IgD-negative memory B cell (primary cell): Measurements from ENCODE around the gene RIMBP2. TPM values are rescaled to one million over a fixed set of nuclear protein-coding genes. Genes with fewer than 3 reads are reported as not detected.

Experiments used
- H3K27ac Mint-ChIP-seq, 3 donors: one replicate each; pipeline ENCODE4 v1.8.0; 2020 to 2022; ENCODE audit warnings: mild to moderate bottlenecking in 3 of 3, mixed read lengths in 3 of 3, moderate library complexity in 1 of 3
- H3K27me3 Mint-ChIP-seq: one replicate; pipeline ENCODE4 v1.8.0; 2021; ENCODE audit warnings: mixed read lengths
- H3K36me3 Mint-ChIP-seq: one replicate; pipeline ENCODE4 v1.8.0; 2020; ENCODE audit warnings: mild to moderate bottlenecking, mixed read lengths
- H3K4me1 Mint-ChIP-seq, 3 donors: one replicate each; pipeline ENCODE4 v1.8.0; 2020 to 2022; ENCODE audit warnings: mixed read lengths in 3 of 3, mild to moderate bottlenecking in 1 of 3
- H3K4me3 Mint-ChIP-seq, 4 donors: one replicate each; pipeline ENCODE4 v1.8.0; 2020 to 2022; ENCODE audit warnings: mild to moderate bottlenecking in 4 of 4, mixed read lengths in 4 of 4, moderate library complexity in 3 of 4
- H3K9me3 Mint-ChIP-seq, 3 donors: one replicate each; pipeline ENCODE4 v1.8.0; 2020 to 2021; ENCODE audit warnings: mixed read lengths in 3 of 3, mild to moderate bottlenecking in 1 of 3
- polyA plus RNA-seq: library from polyadenylated mRNA; unstranded; fragments of 300-500 nt; fragmentation: Illumina TruSeq; gene quantifications from one replicate; pipeline ENCODE4 v1.2.3, GENCODE V29; 2021

The RIMBP2 gene
- polyA plus RNA-seq, 1 donor from 2014 or later = not detected

DNA sequence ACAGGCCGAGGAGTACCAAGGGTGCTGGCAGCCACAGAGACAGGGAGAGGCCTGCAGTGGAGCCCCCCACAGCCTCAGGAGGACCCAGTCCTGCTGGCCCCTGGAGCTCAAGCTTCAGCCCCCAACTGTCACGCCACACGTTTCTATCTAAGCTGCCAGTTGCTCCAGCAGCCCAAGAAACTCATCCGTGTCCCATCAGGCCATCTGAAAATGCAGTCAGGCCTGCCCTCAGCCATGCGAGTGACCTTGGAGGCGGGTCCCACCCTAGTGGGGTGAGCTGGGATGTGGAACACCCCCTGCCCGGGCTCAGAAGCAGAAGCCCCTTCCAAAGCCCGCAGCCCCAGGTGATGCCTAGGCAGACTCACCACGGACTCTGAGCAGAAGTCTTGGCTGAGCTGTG, 158.9 kb downstream of the RIMBP2 start:
- no peak overlapping the region for H3K4me3 Mint-ChIP-seq
- no peak overlapping the region for H3K27ac Mint-ChIP-seq
- H3K9me3 Mint-ChIP-seq = peaks cover 0 to 8% (median 4%) of the 10 kb centered on the region in 3 donors
- no peaks in the 10 kb centered on the region for H3K27me3 Mint-ChIP-seq
- H3K4me1 Mint-ChIP-seq = no peaks in the 10 kb centered on the region
- peaks cover 1% of the 10 kb centered on the region for H3K36me3 Mint-ChIP-seq

DNA sequence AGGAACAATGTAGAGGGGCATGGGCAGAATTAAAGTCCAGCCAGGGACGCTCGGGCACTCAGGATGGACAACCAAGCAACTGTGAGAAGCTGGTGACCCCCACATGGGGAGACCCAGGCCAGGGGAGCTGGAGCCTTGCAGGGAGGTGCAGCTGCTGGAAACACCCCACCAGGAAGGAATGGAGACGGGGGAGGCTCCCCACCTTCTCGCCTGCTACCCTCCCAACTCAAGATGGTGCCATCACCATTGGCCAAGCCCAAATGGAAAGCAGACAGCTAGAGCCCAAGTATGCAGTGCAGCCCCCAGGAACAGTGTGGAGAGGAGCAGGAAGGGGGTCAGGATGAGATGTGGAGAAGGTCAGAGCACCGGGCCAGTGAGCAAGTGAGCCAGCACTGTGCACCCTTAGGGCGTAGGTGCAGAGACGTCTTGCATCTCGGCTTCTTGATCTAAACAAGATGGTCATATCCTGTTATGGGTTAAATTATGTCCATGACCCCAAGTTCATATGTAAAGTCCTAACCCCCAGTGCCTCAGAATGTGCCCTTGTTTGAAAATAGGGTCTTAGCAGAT, 159.5 kb downstream of the RIMBP2 start:
- no peaks in the 10 kb centered on the region for H3K4me1 Mint-ChIP-seq

DNA sequence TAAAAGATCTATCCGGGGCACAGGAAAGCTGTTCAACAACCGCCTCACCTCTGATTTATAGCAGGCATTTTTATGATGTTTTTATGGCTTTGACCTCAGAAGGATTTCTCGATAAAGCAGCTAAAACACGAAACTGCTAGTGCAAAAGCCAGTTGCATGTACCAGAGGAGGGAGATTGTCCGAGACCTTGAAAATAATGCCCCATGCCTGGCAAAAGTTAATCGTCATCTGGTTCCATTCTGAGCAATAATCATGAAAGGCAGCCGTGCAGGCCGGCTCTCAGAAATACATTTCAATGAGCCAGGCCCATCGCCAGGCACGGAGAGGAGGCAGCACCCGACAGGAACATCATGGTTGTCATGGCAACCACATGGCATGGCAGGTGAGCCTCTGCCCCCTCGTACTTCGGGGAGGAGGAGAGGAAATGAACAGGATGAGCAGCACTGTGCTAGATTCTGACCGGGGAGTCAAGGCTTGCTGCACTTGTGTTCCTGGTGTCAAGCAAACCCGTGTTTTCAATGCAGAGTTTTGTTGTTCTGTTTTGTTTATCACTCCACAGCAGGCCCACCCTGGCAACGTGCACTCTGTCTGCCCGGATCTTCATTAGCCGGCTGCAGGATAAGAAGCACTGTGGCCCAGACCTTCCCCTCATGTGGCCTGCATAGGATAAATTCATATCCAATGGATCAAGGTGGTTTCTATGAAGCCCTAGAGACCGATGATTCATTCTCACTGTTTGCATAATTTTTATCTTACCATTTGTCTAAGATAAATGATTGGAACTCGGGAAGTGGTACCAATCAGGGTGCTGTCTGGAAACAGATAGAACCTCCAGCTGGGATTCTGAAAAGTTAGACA, 160.2 kb downstream of the RIMBP2 start:
- Mint-ChIP-seq H3K4me1 (no peaks in the 10 kb centered on the region), H3K27ac (no peak overlapping the region), H3K27me3 (no peaks in the 10 kb centered on the region), H3K9me3 (peaks cover 0 to 8% (median 4%) of the 10 kb centered on the region in 3 donors), H3K36me3 (peaks cover 1% of the 10 kb centered on the region), H3K4me3 (no peak overlapping the region)

More for the DNA sequence above, 159.5 kb downstream of the RIMBP2 start:
- no peak overlapping the region for H3K4me3 Mint-ChIP-seq
- no peaks in the 10 kb centered on the region for H3K27me3 Mint-ChIP-seq
- no peak overlapping the region for H3K27ac Mint-ChIP-seq
- peaks cover 1% of the 10 kb centered on the region for H3K36me3 Mint-ChIP-seq
- peaks cover 0 to 8% (median 4%) of the 10 kb centered on the region in 3 donors for H3K9me3 Mint-ChIP-seq

DNA sequence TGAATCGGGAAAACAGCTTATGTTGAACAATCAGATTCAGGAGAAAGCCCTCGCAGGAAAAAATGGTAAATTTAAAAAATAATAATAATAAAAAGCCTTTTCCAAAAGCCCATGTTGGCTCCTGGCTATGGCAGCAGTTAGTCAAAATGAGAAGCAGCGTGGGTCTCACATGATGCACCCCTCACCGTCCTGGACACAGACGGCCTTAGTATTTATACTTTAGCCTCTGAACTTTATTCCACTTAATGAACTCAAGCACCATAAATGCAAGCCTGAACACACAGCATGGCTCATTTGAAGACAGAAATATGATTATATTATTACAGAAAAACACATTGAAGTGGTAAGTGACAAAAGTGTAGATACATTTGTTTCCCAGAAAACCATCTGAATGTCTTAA, 160.9 kb downstream of the RIMBP2 start:
- Mint-ChIP-seq H3K4me1 (no peaks in the 10 kb centered on the region), H3K4me3 (no peak overlapping the region), H3K27ac (no peak overlapping the region), H3K9me3 (peaks cover 0 to 4% (median 3%) of the 10 kb centered on the region in 3 donors), H3K27me3 (no peaks in the 10 kb centered on the region), H3K36me3 (peaks cover 1% of the 10 kb centered on the region)

GRCh38 chr12:130552483-130552996, 163.6 kb downstream of the RIMBP2 start:
- Mint-ChIP-seq H3K27me3 (no peaks in the 10 kb centered on the region), H3K4me3 (peak overlapping the region in 1 of 4 donors; percentile 12), H3K27ac (no peak overlapping the region), H3K9me3 (peaks cover 0 to 4% (median 3%) of the 10 kb centered on the region in 3 donors), H3K4me1 (no peaks in the 10 kb centered on the region), H3K36me3 (peaks cover 1% of the 10 kb centered on the region)

DNA sequence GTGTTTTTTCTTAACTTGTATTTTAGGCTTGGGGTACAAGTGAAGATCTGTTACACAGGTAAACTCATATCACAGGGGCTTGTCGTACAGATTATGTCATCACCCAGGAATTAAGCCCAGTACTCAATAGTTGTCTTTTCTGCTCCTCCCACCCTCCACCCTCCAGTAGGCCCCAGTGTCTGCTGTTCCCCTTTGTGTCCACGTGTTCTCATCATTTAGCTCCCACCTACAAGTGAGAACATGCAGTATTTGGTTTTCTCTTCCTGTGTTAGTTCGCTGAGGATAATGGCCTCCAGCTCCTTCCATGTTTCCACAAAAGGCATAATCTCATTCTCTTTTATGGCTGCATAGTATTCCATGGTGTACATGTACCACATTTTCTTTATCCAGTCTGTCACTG, 166.7 kb downstream of the RIMBP2 start:
- H3K9me3 Mint-ChIP-seq = peaks cover 0 to 4% (median 3%) of the 10 kb centered on the region in 3 donors
- no peak overlapping the region for H3K4me3 Mint-ChIP-seq
- H3K27me3 Mint-ChIP-seq = no peaks in the 10 kb centered on the region
- no peaks in the 10 kb centered on the region for H3K4me1 Mint-ChIP-seq
- H3K27ac Mint-ChIP-seq = no peak overlapping the region
- peaks cover 1% of the 10 kb centered on the region for H3K36me3 Mint-ChIP-seq

- no peaks in the 10 kb centered on the region for H3K4me1 Mint-ChIP-seq
- H3K4me3 Mint-ChIP-seq = no peak overlapping the region
- H3K27me3 Mint-ChIP-seq = no peaks in the 10 kb centered on the region
- no peak overlapping the region for H3K27ac Mint-ChIP-seq
- peaks cover 3 to 8% (median 4%) of the 10 kb centered on the region in 3 donors for H3K9me3 Mint-ChIP-seq
- no peaks in the 10 kb centered on the region for H3K36me3 Mint-ChIP-seq
These were observed 168.5 kb downstream of the RIMBP2 start for GRCh38 chr12:130547480-130548155.

DNA sequence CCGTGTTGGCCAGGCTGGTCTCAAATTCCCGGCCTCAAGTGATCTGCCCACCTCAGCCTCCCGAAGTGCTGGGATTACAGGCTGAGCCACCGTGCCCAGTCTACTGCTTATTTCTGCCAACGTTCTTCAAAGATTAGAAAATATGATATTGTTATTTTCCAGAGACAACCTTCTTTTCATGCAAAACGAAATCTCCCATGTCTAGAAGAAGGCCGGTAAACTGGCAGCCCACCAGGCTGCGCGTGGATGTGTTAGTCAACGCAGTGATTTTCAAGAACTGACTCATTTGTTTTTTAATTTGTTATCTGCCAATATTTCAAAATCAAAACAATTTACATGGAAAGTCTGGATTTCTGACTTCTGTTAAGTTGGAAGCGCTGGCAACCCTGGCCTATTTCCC, 169.6 kb downstream of the RIMBP2 start:
- Mint-ChIP-seq H3K9me3 (peaks cover 2 to 8% (median 6%) of the 10 kb centered on the region in 3 donors), H3K4me1 (no peaks in the 10 kb centered on the region), H3K36me3 (no peaks in the 10 kb centered on the region), H3K27me3 (no peaks in the 10 kb centered on the region), H3K4me3 (no peak overlapping the region), H3K27ac (no peak overlapping the region)

- no peaks in the 10 kb centered on the region for H3K27me3 Mint-ChIP-seq
- peaks cover 2 to 11% (median 8%) of the 10 kb centered on the region in 3 donors for H3K9me3 Mint-ChIP-seq
- no peak overlapping the region for H3K4me3 Mint-ChIP-seq
- H3K36me3 Mint-ChIP-seq = no peaks in the 10 kb centered on the region
- H3K27ac Mint-ChIP-seq = no peak overlapping the region
- H3K4me1 Mint-ChIP-seq = no peaks in the 10 kb centered on the region
These were observed 170.6 kb downstream of the RIMBP2 start for GRCh38 chr12:130545475-130545874.

DNA sequence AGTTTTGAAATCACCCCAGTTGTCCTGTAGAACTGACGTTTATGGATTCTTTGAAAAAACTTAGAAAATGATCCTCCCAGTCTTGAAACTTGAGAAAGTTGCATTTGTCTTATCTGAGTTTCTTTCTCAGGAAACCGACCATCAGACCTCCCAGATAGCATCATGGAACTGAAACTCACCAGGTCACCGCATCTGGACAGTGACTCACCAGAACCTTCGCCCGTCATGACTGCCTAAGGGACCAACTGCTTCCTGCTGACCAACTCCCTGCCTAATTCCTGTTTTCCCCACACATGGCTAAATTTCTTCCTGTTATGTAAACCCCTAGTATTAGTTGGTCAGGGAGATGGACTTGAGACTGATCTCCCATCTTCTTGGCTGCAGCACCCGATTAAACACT, 175.7 kb downstream of the RIMBP2 start:
- Mint-ChIP-seq H3K9me3 (peaks cover 2 to 14% (median 10%) of the 10 kb centered on the region in 3 donors), H3K27ac (no peak overlapping the region), H3K36me3 (no peaks in the 10 kb centered on the region), H3K4me1 (peaks cover 0 to 1% (median 0%) of the 10 kb centered on the region in 3 donors), H3K4me3 (no peak overlapping the region), H3K27me3 (no peaks in the 10 kb centered on the region)

DNA sequence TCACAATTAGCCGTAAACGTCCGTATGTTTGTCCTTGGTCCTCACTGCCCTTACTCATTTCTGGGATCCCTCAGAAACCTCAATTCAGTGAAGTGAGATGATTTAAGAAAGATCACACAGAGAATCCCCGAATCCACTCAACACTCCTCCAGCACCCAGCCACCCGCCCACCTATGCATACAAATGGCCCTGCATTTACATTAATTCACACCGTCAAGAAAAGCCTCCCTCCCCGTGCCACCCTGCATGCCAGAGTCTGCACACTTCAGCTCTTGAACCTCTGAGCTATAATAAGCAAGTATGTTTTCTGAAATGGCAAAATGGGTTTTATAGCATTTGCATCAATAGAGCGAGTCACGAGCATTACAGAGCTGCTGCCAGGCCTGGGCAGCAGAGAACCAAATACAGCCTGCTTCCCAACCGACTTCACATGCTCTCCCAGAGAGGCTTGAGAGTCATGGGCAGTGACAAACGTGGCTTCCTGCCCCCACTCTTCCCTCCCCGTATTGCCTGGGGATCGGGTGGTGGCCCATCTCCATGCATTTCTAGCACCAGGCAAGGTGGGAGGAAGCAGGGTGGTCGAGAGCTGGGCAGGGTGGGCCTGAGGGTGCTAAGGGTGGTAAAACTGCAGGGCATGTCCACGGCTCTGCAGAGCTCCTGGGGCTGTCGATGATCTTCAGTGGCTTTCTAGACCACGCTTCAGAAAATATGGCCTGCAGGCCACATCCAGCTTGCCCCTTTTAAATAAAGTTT, 177.6 kb downstream of the RIMBP2 start:
- Mint-ChIP-seq H3K9me3 (peaks cover 2 to 14% (median 10%) of the 10 kb centered on the region in 3 donors), H3K27ac (no peak overlapping the region), H3K27me3 (no peaks in the 10 kb centered on the region), H3K4me1 (peaks cover 0 to 1% (median 0%) of the 10 kb centered on the region in 3 donors), H3K4me3 (peak overlapping the region in 1 of 4 donors; percentile 58), H3K36me3 (no peaks in the 10 kb centered on the region)

DNA sequence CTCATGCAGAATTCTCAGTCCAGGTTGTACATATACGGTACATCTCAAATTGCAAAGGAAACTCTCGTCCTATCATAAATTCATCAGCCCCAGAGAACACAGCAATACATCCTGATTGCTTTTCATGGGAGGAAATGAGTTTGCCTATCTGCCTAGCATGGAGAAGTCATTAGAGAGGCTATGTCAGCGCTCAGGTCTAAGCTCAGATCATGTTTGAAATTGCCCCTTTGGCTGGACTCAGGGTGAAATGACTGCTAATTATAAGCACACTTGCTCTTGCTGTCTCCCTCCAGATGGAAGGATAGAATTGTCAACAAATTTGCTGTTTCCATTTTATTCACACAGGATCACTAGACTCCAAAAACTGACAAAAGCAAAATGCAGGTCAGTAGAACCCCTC, 178.4 kb downstream of the RIMBP2 start:
- Mint-ChIP-seq H3K4me3 (no peak overlapping the region), H3K9me3 (peaks cover 2 to 9% (median 6%) of the 10 kb centered on the region in 3 donors), H3K27me3 (no peaks in the 10 kb centered on the region), H3K27ac (no peak overlapping the region), H3K4me1 (peaks cover 0 to 1% (median 0%) of the 10 kb centered on the region in 3 donors), H3K36me3 (no peaks in the 10 kb centered on the region)

DNA sequence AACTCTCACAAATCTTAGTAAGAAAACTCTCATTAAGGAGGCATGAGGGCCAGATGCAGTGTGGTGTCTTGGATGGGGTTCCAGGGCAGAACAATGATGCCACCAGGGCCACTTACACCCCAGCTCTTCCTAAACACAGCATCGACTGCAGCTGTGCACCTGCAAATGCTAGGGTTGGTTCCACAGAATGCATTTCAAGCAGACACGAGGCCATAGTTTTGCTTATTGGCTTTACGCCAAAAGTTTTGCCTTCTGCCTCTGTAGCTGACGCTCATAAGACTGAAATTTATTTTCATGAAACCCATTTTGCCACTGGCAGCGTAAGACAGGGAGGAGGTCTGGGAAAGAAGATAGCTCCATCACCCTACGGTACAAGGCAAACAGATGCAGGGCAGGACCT, 179.0 kb downstream of the RIMBP2 start:
- no peaks in the 10 kb centered on the region for H3K27me3 Mint-ChIP-seq
- H3K4me3 Mint-ChIP-seq = no peak overlapping the region
- peaks cover 2 to 9% (median 2%) of the 10 kb centered on the region in 3 donors for H3K9me3 Mint-ChIP-seq

DNA sequence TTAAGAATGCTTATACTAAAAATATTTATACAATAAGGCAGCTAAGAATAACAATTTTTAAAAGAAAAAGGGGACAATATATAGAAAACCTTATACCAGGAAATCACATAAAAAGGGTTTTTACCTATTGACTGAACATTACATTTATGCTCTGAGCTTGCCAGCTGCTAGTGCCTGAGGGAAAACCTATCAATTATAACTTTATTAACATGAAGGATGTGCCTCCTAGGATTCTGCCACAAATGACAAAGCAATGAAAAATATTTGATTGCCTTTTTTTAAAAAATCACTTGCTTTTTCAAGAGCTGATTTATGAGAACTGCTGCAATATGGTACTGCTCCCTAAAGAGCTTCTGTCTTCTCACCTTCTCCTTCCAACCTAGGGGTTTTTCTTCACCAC, 185.7 kb downstream of the RIMBP2 start:
- H3K4me1 Mint-ChIP-seq = no peaks in the 10 kb centered on the region
- no peak overlapping the region for H3K4me3 Mint-ChIP-seq

More for the DNA sequence above, 179.0 kb downstream of the RIMBP2 start:
- Mint-ChIP-seq H3K4me1 (peaks cover 0 to 1% (median 0%) of the 10 kb centered on the region in 3 donors), H3K27ac (no peak overlapping the region), H3K36me3 (no peaks in the 10 kb centered on the region)

More for the DNA sequence above, 185.7 kb downstream of the RIMBP2 start:
- no peaks in the 10 kb centered on the region for H3K36me3 Mint-ChIP-seq
- peaks cover 0 to 5% (median 0%) of the 10 kb centered on the region in 3 donors for H3K9me3 Mint-ChIP-seq
- H3K27ac Mint-ChIP-seq = no peak overlapping the region
- H3K27me3 Mint-ChIP-seq = no peaks in the 10 kb centered on the region
